Stimulated activated CD4-positive, alpha-beta T cell treated with anti-CD3 and anti-CD28 coated beads, TNF-alpha, amount 100 ng/mL, for 48 hours (primary cell): ENCODE measurements around the gene HECTD4.
"Not testable (repeated sequence)": the region's sequence is repeated elsewhere in the genome, so short reads cannot be mapped to it uniquely, and the experiment has no call there.

Experiments used
- DNase-seq, 3 donors: peaks; one replicate each; pipeline ENCODE4 v3.0.0-alpha.2; 2020; ENCODE audit warnings: low read depth in 3 of 3

HECTD4 gene

GRCh38 chr12:112161711-112162110, 220.5 kb downstream of the HECTD4 start:
- DNase-seq = no peak

GRCh38 chr12:112160611-112161010, 221.6 kb downstream of the HECTD4 start:
- DNase-seq = no peak

GRCh38 chr12:112159146-112159541, 223.1 kb downstream of the HECTD4 start:
- DNase-seq = no peak

DNA sequence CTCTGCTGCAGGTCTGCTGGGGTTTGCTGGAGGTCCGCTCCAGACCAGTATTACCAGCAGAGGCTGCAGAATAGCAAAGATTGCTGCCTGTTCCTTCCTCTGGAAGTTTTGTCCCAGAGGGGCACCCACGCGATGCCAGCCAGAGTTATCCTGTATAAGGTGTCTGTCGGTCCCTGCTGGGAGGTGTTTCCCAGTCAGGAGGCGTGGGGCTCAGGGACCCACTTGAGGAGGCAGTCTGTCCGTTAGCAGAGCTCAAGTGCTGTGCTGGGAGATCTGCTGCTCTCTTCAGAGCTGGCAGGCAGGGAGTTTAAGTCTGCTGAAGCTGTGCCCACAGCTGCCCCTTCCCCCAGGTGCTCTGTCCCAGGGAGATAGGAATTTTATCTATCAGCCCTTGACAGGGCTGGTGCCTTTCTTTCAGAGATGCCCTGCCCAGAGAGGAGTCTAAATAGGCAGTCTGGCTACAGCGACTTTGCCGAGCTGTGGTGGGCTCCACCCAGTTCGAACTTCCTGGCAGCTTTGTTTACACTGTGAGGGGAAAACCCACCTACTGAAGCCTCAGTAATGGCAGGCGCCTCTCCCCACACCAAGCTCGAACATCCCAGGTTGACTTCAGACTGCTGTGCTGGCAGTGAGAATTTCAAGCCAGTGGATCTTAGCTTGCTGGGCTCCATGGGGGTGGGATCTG, 223.6 kb downstream of the HECTD4 start:
- not testable (repeated sequence) for DNase-seq

DNA sequence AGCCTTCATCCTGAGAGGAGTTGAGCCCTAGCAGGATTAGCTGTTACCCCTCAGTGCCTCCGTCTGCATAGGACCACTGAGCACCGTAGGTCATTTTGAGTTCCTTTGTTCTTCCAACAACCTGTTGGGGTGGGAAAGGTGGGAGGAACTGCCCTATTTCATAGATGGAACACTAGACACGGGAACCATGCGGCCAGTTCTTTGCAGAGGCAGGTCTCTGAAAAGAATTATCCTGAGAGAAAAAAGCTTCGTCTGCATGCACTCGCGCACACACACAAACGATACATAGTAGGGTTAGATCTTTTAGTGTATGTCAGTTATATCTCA, 228.4 kb downstream of the HECTD4 start:
- no peak for DNase-seq

- no peak for DNase-seq
Observed at GRCh38 chr12:112153181-112153892, 228.9 kb downstream of the HECTD4 start.

DNA sequence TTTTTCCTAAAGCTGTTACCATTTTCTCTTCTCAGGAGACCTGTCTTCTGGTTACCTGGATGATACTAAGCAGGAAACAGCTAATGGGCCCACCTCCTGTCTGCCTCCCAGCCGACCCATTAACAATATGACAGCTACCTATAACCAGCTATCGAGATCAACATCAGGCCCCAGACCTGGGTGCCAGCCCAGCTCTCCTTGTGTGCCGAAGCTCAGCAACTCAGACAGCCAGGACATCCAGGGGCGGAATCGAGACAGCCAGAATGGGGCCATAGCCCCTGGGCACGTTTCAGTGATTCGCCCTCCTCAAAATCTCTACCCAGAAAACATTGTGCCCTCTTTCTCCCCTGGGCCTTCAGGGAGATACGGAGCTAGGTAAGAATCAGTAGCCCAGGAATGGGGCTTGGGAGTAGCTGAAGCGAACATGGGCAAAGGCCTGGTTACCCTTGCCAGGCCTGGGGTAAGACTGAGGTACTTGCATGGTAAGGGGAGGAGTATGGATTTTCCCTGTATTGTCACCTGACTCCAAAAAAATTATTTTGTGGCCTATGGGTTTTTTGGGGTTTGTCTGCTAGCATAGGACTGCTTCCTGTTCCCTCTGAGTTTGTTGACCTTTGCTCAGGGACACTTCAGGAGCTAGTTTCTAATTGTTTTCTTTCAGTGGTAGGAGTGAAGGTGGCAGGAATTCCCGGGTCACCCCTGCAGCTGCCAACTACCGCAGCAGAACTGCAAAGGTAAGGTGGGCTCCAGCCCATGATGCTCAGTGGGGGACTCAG, 230.3 kb downstream of the HECTD4 start:
- no peak for DNase-seq

GRCh38 chr12:112149596-112149995, 232.6 kb downstream of the HECTD4 start:
- DNase-seq = no peak

GRCh38 chr12:112148031-112148513, 234.2 kb downstream of the HECTD4 start:
- DNase-seq = no peak

DNA sequence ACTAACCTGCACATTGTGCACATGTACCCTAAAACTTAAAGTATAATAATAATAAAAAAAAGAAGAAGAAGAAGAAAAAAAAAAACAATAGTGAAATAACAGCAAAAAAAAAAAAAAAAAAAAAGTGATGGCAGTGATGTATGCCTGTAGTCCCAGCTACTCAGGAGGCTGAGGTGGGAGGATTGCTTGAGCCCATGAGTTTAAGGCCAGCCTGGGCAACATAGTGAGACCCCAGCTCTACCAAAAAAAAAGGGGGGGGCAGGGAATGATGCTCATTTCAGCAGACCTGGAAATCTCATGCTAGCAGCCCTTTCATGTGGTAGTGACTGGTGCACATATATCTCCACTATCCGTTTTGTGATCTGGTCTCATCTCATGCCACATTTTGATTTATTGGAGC, 236.1 kb downstream of the HECTD4 start:
- DNase-seq = no peak

DNA sequence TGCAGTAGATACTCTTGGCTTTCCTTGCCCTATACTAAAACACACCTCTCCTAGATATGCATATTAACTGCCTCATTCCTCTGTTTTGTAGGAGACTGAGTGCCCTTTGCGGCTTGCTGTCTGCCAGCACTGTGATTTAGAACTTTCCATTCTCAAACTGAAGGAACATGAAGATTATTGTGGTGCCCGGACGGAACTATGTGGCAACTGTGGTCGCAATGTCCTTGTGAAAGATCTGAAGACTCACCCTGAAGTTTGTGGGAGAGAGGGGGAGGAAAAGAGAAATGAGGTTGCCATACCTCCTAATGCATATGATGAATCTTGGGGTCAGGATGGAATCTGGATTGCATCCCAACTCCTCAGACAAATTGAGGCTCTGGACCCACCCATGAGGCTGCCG, 241.5 kb downstream of the HECTD4 start:
- no peak for DNase-seq

GRCh38 chr12:112134731-112135130, 247.5 kb downstream of the HECTD4 start:
- no peak for DNase-seq

DNA sequence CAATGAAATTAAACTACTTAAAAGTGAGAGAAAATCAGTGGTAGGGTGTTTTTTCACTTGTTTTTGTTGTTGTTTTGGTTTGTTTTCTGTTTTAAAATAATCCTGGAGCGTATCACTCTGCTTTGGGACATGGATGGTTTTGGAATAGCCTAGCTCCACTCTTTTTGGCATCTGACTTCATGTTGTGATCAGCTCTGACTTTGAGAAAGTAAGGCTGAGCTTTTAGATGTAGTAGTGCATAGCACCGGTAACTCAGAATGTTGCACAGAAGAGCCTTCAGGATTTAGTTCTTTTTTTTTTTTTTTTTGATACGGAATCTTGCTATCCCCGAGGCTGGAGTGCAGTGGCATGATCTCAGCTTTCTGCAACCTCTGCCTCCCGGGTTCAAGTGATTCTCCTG, 248.8 kb downstream of the HECTD4 start:
- DNase-seq = no peak

- no peak for DNase-seq
Observed at GRCh38 chr12:112131686-112132085, 250.5 kb downstream of the HECTD4 start.

GRCh38 chr12:112130441-112130998, 251.7 kb downstream of the HECTD4 start:
- DNase-seq = no peak

DNA sequence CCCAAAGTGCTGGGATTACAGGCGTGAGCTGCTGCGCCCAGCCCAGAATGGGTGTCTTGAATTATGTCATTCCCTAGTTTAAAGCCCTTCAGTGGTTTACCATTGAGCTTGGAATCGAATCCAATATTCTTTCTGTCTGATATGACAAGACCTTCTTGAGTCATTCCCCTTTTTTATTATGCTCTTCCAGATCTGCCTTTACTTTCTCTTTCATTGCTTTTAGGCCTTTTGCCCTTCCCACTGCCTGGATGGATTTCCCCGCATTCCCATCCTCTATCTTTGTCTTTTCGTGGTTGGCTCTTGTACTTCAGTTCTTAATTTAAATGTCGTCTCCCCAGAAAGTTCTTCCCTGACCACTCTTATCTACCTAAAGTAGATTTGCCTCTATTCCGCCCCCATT, 255.3 kb downstream of the HECTD4 start:
- DNase-seq = no peak

DNA sequence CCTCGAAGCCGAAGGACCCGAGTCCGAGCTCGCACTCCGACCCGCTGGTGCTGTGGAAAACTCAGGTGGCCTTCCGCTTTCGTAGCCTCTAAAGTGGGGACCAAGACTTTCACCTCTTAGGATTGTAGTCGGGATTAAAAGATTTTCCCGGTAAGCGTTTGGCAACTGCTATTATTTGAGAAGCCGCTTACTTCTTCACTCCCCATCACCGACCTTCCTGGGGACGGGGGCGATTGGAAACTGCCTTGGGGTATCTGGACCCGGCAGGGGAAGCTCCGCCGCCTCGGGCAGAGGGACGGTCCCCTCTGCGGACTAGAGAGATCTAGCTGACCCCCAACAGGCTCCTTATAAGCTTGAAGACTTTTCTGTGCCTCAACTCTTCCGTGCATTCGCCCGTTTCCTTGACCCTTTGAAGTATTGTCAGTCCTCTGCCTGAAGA, 256.2 kb downstream of the HECTD4 start:
- no peak for DNase-seq

GRCh38 chr12:112125250-112125999, 256.8 kb downstream of the HECTD4 start, which contains the start of gene TRAFD1:
TRAFD1 (plus strand) TSS chr12:112125560; CDS start chr12:112130523, 4,963 bp downstream.
- DNase-seq = peak; percentile 97 to 98 (median 97)

DNA sequence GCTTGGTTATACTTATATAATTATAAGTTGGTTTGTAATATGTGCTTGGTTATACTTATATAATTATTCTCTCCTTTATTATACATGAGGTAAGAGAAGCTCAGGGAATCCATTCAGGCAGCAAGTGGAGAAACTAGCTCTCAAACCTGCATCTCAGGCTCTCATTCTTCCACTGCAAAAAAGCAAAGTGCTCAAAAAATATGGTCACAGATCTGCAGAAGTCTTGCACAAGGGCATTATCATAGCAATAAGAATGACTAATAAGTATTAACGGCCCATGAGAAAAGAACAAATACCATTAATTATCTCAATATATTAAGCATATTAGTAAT, 257.3 kb downstream of the HECTD4 start:
- no peak for DNase-seq

- DNase-seq = no peak
Observed at GRCh38 chr12:112122823-112123690, 259.2 kb downstream of the HECTD4 start.
